ENCODE data around the gene C13orf42. TPM values are rescaled to one million over a fixed set of nuclear protein-coding genes. Genes with fewer than 3 reads are reported as not detected.

The C13orf42 gene
- total RNA-seq, 2 donors from 2014 or later = not detected

GRCh38 chr13:51111997-51112396, 923 bp upstream of the C13orf42 start:
- no peaks in the 10 kb centered on the region for H3K9me3 ChIP-seq
- H3K4me3 ChIP-seq = no peak overlapping the region
- TF ChIP-seq POLR2A (IDR thresholded peaks at IDR 0.05) (no peak), CTCF (IDR thresholded peaks at IDR 0.05) (no peak)
- intact Hi-C loops (cut with DNase I) = no loop called here
- DNase-seq (no peak), ATAC-seq (no peak)
- H3K4me1 ChIP-seq = no peaks in the 10 kb centered on the region
- H3K27ac ChIP-seq = no peak overlapping the region
- no peaks in the 10 kb centered on the region for H3K27me3 ChIP-seq
- H3K36me3 ChIP-seq (replicated peaks in 1 of 2; ENCODE audit: insufficient read depth in 1 of 2, low read depth in 2 of 2) = no peaks in the 10 kb centered on the region
- WGBS, 2 donors = 0 to 13% methylated on average over 1 of the region's 1 CpG

GRCh38 chr13:51107996-51108395, 3.1 kb downstream of the C13orf42 start:
- no peak overlapping the region for H3K4me3 ChIP-seq
- no peaks in the 10 kb centered on the region for H3K9me3 ChIP-seq
- 83% methylated on average over 4 of the region's 4 CpGs for WGBS, 2 donors
- no peak for ATAC-seq
- DNase-seq = no peak
- no peak for TF ChIP-seq POLR2A (IDR thresholded peaks at IDR 0.05)
- TF ChIP-seq CTCF (IDR thresholded peaks at IDR 0.05) = no peak
- H3K4me1 ChIP-seq = no peaks in the 10 kb centered on the region
- no peak overlapping the region for H3K27ac ChIP-seq
- intact Hi-C loops (cut with DNase I) = no loop called here
- H3K27me3 ChIP-seq = no peaks in the 10 kb centered on the region
- no peaks in the 10 kb centered on the region for H3K36me3 ChIP-seq (replicated peaks in 1 of 2; ENCODE audit: insufficient read depth in 1 of 2, low read depth in 2 of 2)

- 83 to 91% methylated on average over 4 of the region's 4 CpGs for WGBS, 2 donors
- Histone ChIP-seq H3K4me3 (no peak overlapping the region), H3K27ac (no peak overlapping the region), H3K36me3 (replicated peaks in 1 of 2; ENCODE audit: insufficient read depth in 1 of 2, low read depth in 2 of 2) (no peaks in the 10 kb centered on the region), H3K9me3 (no peaks in the 10 kb centered on the region), H3K4me1 (peaks cover 3% of the 10 kb centered on the region), H3K27me3 (no peaks in the 10 kb centered on the region)
- DNase-seq (no peak), ATAC-seq (no peak)
- TF ChIP-seq POLR2A (IDR thresholded peaks at IDR 0.05) (no peak), CTCF (IDR thresholded peaks at IDR 0.05) (no peak)
- intact Hi-C loops (cut with DNase I) = no loop called here
Observed at GRCh38 chr13:51105046-51105445, 6.0 kb downstream of the C13orf42 start.

- intact Hi-C loops (cut with DNase I) = no loop called here
- ATAC-seq = no peak
Observed at GRCh38 chr13:51101636-51102235, 9.3 kb downstream of the C13orf42 start.

More at GRCh38 chr13:51101636-51102235, 9.3 kb downstream of the C13orf42 start:
- Histone ChIP-seq H3K27me3 (no peaks in the 10 kb centered on the region), H3K4me1 (peaks cover 3% of the 10 kb centered on the region), H3K4me3 (no peak overlapping the region), H3K9me3 (no peaks in the 10 kb centered on the region), H3K36me3 (replicated peaks in 1 of 2; ENCODE audit: insufficient read depth in 1 of 2, low read depth in 2 of 2) (no peaks in the 10 kb centered on the region), H3K27ac (no peak overlapping the region)
- TF ChIP-seq CTCF (IDR thresholded peaks at IDR 0.05) = no peak
- TF ChIP-seq POLR2A (IDR thresholded peaks at IDR 0.05) = no peak
- no peak for DNase-seq
- whole genome bisulfite sequencing, 2 donors = 44% methylated on average over 5 of the region's 5 CpGs
